Stimulated activated effector memory CD8-positive, alpha-beta T cell treated with anti-CD3 and anti-CD28 coated beads, Interleukin-12 subunit alpha, Interleukin-12 subunit beta, amount 100 ng/mL, for 72 hours (primary cell): Measurements from ENCODE around the gene DOCK8.
A peak's percentile ranks its signal among the peaks of the same experiment; 100 is the strongest.

Experiments
- ATAC-seq: fragments of 150-1000 bp; cut with Tn5 transposase; 2 replicates; pipeline ENCODE4 v1.10.0; 2021
- DNase-seq, 2 donors: peaks; one replicate each; pipeline ENCODE4 v3.0.0; 2021 to 2022; ENCODE audit warnings: low spot score in 2 of 2
- H3K27ac Mint-ChIP-seq: one replicate; pipeline ENCODE4 v1.8.0; 2022; ENCODE audit warnings: mild to moderate bottlenecking, mixed read lengths
- H3K36me3 Mint-ChIP-seq: one replicate; pipeline ENCODE4 v1.8.0; 2022; ENCODE audit warnings: mild to moderate bottlenecking, mixed read lengths
- H3K4me1 Mint-ChIP-seq: one replicate; pipeline ENCODE4 v1.8.0; 2022; ENCODE audit warnings: mixed read lengths
- H3K4me3 Mint-ChIP-seq: one replicate; pipeline ENCODE4 v1.8.0; 2022; ENCODE audit warnings: mild to moderate bottlenecking, mixed read lengths
- H3K9me3 Mint-ChIP-seq: one replicate; pipeline ENCODE4 v1.8.0; 2022; ENCODE audit warnings: mixed read lengths

The DOCK8 gene

GRCh38 chr9:272251-273213 is 57.9 kb downstream of the DOCK8 start:
- Mint-ChIP-seq H3K4me1 (peaks cover 44% of the 10 kb centered on the region), H3K36me3 (peaks cover 26% of the 10 kb centered on the region), H3K4me3 (no peak overlapping the region), H3K27ac (peak overlapping the region; percentile 77), H3K9me3 (no peaks in the 10 kb centered on the region)
- DNase-seq (peak; percentile 42 to 82), ATAC-seq (peak; percentile 93)

GRCh38 chr9:274406-274805 is 59.7 kb downstream of the DOCK8 start:
- DNase-seq (no peak), ATAC-seq (no peak)
- peak overlapping the region; percentile 77 for H3K27ac Mint-ChIP-seq
- H3K4me1 Mint-ChIP-seq: peaks cover 34% of the 10 kb centered on the region
- peaks cover 26% of the 10 kb centered on the region for H3K36me3 Mint-ChIP-seq
- H3K9me3 Mint-ChIP-seq: no peaks in the 10 kb centered on the region
- H3K4me3 Mint-ChIP-seq: no peak overlapping the region

- Mint-ChIP-seq H3K27ac (no peak overlapping the region), H3K4me3 (no peak overlapping the region), H3K4me1 (peaks cover 21% of the 10 kb centered on the region), H3K36me3 (peaks cover 43% of the 10 kb centered on the region), H3K9me3 (no peaks in the 10 kb centered on the region)
- DNase-seq (no peak), ATAC-seq (peak; percentile 43)
Measured at GRCh38 chr9:277601-278295, 63.1 kb downstream of the DOCK8 start.

- peaks cover 46% of the 10 kb centered on the region for H3K36me3 Mint-ChIP-seq
- ATAC-seq (peak; percentile 91), DNase-seq (peak; percentile 29 to 68)
- H3K27ac Mint-ChIP-seq: no peak overlapping the region
- H3K4me3 Mint-ChIP-seq: no peak overlapping the region
- peaks cover 21% of the 10 kb centered on the region for H3K4me1 Mint-ChIP-seq
- H3K9me3 Mint-ChIP-seq: no peaks in the 10 kb centered on the region
Measured at GRCh38 chr9:278651-279050, 64.0 kb downstream of the DOCK8 start.

GRCh38 chr9:279674-280073 is 65.0 kb downstream of the DOCK8 start:
- DNase-seq: no peak
- no peak overlapping the region for H3K4me3 Mint-ChIP-seq
- H3K4me1 Mint-ChIP-seq: peaks cover 28% of the 10 kb centered on the region
- no peaks in the 10 kb centered on the region for H3K9me3 Mint-ChIP-seq
- H3K36me3 Mint-ChIP-seq: peaks cover 46% of the 10 kb centered on the region
- H3K27ac Mint-ChIP-seq: no peak overlapping the region
- peak; percentile 59 for ATAC-seq

DNA sequence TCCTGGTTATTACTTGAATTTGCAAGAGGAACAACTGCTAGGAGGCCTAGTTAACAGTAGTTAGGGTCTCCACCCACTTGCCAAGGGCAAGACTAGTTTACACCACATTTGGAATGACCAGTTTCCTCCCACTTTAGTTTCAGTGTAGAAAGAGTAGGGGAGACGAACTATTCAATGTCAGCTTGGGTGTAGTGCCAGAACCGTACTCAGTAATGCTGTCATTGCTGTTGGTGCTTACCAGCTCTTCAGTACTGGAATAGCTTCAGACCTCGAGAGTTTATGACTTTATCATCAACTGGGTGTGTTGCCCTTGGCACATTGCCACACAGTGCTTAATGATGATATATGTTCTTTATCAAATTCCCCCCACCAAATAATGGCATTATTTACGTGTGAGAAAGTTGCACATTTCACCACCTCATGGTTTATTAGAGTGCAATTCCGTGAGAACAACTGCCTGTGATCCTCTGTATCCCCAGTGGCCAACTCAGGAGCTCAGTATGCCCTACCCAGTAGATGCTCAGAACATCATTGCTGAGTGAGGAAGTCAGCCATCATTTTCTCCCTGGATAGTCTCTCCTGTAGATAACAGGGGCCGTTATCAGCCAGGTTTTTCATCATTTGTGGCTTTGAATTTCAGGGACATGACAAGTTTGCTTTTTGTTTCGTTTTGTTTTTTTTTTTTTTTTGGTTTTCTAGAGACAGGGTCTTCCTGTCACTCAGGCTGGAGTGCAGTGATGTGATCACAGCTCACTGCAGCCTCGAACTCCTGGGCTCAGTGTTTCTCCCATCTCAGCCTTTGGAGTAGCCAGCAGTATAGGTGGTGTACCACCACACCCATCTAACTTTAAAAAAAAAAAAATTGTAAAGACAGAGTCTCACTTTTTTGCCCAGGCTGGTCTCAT is 67.3 kb downstream of the DOCK8 start:
- DNase-seq (no peak), ATAC-seq (peak; percentile 74)
- Mint-ChIP-seq H3K4me1 (peaks cover 36% of the 10 kb centered on the region), H3K9me3 (no peaks in the 10 kb centered on the region), H3K36me3 (peaks cover 64% of the 10 kb centered on the region), H3K27ac (peak overlapping the region; percentile 81), H3K4me3 (peak overlapping the region; percentile 57)

GRCh38 chr9:286071-286740 is 71.5 kb downstream of the DOCK8 start:
- Mint-ChIP-seq H3K4me1 (peaks cover 41% of the 10 kb centered on the region), H3K27ac (peak overlapping the region; percentile 43), H3K36me3 (peaks cover 99% of the 10 kb centered on the region), H3K4me3 (no peak overlapping the region), H3K9me3 (no peaks in the 10 kb centered on the region)
- ATAC-seq (no peak), DNase-seq (no peak)

- peaks cover 35% of the 10 kb centered on the region for H3K4me1 Mint-ChIP-seq
- H3K36me3 Mint-ChIP-seq: peaks cover 99% of the 10 kb centered on the region
- no peaks in the 10 kb centered on the region for H3K9me3 Mint-ChIP-seq
- ATAC-seq: no peak
- no peak overlapping the region for H3K27ac Mint-ChIP-seq
- no peak for DNase-seq
- no peak overlapping the region for H3K4me3 Mint-ChIP-seq
Measured at GRCh38 chr9:289121-289520, 74.5 kb downstream of the DOCK8 start.

DNA sequence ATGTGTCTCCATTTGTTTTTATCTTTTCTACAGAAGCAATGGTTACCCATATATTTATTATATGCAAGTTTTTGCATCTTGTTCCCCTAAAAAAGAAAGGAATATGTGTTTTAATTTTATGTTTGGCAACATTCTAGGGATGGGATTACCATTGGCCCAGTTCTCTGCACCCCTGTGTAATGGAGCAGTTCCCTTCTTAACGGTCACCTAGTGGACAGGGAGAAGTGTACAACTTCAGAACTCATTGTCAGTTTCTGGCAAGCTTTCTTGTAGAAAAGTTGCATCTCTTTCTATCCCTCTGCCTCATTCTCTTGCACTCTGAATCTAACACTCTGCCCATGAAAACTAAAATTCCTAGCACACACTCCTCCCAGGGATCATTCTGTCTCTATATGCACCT is 78.2 kb downstream of the DOCK8 start:
- Mint-ChIP-seq H3K4me3 (no peak overlapping the region), H3K4me1 (peaks cover 37% of the 10 kb centered on the region), H3K36me3 (peaks cover 84% of the 10 kb centered on the region), H3K27ac (no peak overlapping the region), H3K9me3 (no peaks in the 10 kb centered on the region)
- ATAC-seq (no peak), DNase-seq (no peak)

GRCh38 chr9:295576-295975 is 80.9 kb downstream of the DOCK8 start:
- Mint-ChIP-seq H3K36me3 (peaks cover 84% of the 10 kb centered on the region), H3K4me3 (no peak overlapping the region), H3K27ac (peak overlapping the region; percentile 69)

DNA sequence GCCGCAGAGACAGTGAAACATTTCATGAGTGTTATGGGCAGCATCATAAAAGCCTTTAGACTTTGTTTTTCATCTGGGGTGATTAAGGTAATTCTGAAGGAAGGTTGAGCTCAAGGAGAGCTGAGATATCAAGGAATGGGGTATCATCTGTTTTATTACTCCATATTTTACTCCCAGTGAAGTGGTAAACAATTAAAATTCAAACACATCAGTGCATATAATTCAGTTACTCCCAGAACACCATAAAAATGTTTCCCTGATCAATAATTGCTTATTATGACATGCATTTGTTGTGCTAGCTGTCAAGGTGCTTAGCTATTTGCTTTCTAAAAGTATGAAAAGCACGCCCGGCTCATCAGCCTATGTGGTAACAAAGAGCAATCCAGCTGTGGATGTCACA is 81.7 kb downstream of the DOCK8 start:
- Mint-ChIP-seq H3K4me1 (peaks cover 41% of the 10 kb centered on the region), H3K36me3 (peaks cover 84% of the 10 kb centered on the region), H3K4me3 (peak overlapping the region; percentile 6), H3K27ac (peak overlapping the region; percentile 69), H3K9me3 (no peaks in the 10 kb centered on the region)
- ATAC-seq: no peak
- no peak for DNase-seq

More at GRCh38 chr9:295576-295975, 80.9 kb downstream of the DOCK8 start:
- ATAC-seq (no peak), DNase-seq (no peak)
- Mint-ChIP-seq H3K4me1 (peaks cover 39% of the 10 kb centered on the region), H3K9me3 (no peaks in the 10 kb centered on the region)

DNA sequence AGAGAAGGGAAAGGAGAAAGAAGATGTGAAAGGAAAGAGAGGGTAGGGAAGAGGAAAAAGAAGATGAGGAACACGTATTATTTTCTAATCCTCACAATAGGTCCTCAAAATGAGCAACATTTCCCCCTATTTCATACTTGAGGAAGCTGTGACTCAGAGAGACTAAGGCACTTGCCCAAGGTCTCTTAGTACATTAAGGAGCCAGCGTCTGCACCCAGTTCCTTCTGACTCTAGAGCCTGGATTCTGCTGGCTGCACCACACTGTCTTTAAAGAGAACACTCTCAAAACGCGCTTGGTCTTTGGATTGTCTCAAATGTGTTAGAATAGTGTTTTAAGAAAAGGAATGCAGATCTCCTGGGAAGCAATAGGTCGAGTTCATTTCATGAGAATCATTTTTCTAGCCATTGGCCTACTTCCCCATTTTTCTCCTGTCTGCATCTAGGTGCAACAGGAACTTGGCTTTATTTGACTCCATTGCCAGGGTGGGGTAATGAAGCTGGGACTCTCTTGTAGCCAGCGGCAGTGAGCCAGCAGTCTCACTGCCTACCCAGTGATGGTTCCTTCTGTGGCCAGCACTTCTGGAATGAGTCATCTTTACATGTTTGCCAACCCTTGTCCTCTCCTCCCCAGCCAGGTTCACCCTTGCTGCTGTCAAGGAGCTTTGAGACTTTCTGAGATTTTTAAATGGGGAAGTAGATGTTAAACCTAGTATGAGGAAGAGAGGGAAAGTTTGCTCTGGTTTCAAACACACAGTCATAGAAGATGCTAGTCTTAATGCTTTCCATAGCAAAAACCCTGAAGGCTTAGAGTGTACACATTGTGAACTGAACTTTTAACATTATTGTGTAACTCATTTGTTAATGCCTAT is 82.7 kb downstream of the DOCK8 start:
- no peaks in the 10 kb centered on the region for H3K9me3 Mint-ChIP-seq
- H3K27ac Mint-ChIP-seq: peak overlapping the region; percentile 84
- H3K4me3 Mint-ChIP-seq: peak overlapping the region; percentile 6
- ATAC-seq (peak; percentile 98), DNase-seq (no peak)
- H3K4me1 Mint-ChIP-seq: peaks cover 41% of the 10 kb centered on the region
- peaks cover 84% of the 10 kb centered on the region for H3K36me3 Mint-ChIP-seq

DNA sequence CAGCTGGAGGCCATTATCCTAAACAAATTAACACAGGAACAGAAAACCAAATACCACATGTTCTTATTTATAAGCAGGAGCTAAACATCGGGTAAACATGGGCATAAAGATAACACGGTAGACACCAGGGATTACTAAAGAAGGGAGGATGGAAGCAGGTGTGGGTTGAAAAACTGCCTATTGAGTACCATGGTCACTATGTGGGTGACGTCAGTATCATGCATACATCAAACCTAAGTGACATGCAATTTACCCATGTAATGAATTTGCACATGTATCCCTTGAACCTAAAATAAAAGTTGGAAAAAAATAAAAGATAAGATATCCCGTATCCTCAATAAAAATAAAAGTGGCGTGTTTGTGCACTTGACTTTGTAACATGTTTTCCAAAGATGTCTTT is 88.8 kb downstream of the DOCK8 start:
- Mint-ChIP-seq H3K4me3 (no peak overlapping the region), H3K9me3 (no peaks in the 10 kb centered on the region), H3K27ac (peak overlapping the region; percentile 61), H3K4me1 (peaks cover 21% of the 10 kb centered on the region), H3K36me3 (peaks cover 97% of the 10 kb centered on the region)
- DNase-seq (no peak), ATAC-seq (no peak)

- no peak for DNase-seq
- no peak for ATAC-seq
- peaks cover 21% of the 10 kb centered on the region for H3K4me1 Mint-ChIP-seq
- H3K27ac Mint-ChIP-seq: peak overlapping the region; percentile 90
- H3K36me3 Mint-ChIP-seq: peaks cover 97% of the 10 kb centered on the region
- H3K9me3 Mint-ChIP-seq: no peaks in the 10 kb centered on the region
- no peak overlapping the region for H3K4me3 Mint-ChIP-seq
Measured at GRCh38 chr9:304106-304505, 89.4 kb downstream of the DOCK8 start.
